Activated CD4-positive, alpha-beta T cell treated with anti-CD3 and anti-CD28 coated beads, Interleukin-2, Interleukin-4, amounts not matched to agents 100 ng/mL and 50 ng/mL, durations not matched to agents 16 hours and 8 hours (primary cell): ENCODE results near the gene CREBRF.
A peak's percentile ranks its signal among the peaks of the same experiment; 100 is the strongest.
"Not testable (repeated sequence)": the region's sequence is repeated elsewhere in the genome, so short reads cannot be mapped to it uniquely, and the experiment has no call there.

ENCODE experiments used
- DNase-seq: peaks from one replicate; pipeline ENCODE4 v3.0.0-alpha.2; 2020; ENCODE audit warnings: low spot score

CREBRF gene

GRCh38 chr5:173055983-173056782 is at the start of gene CREBRF:
Gene CREBRF (plus strand): TSS chr5:173056352. CDS start chr5:173080776, 24,424 bp downstream.
- DNase-seq = peak; percentile 98

GRCh38 chr5:173010021-173010420 is 46.1 kb upstream of the CREBRF start:
- DNase-seq = no peak

DNA sequence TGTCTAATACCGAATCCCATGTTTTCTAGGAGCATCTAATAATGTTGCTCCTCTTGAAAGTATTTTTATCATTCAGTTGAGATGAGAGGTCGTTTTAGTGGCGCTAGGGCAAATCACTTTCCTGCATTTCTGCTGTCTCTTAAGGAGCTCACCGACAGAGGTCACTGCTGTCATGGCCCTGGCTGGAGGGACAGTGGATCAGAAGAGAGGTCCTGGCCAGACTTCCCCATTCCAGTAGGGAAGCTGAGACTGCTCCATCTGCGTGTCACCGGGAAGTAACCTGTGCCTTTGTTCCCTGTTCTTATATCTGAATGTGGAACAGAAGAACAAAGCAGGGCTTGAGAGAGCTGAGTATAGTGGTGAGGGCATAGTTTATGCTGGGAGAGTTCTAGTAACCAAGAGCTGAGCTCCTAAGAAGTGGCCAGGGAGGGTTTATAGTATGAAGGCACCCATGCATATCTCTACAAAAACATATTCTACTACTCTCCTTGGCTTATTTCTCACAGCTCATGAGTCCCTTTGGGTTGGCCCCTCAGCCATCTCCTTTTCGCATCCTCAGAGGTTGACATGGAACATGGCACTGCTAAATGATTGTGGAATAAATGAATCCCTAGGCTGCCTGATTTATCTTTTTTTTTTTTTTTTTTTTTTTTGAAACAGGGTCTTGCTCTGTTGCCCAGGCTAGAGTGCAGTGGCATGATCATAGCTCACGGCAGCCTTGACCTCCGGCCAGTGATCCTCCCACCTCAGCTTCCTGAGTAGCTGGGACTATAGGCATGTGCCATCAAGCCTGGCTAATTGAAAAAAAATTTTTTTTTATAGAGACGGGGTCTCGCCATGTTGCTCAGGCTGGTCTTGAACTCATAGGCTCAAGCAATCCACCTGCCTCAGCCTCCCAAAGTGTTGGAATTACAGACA is 45.3 kb upstream of the CREBRF start:
- no peak for DNase-seq

- no peak for DNase-seq
Observed at GRCh38 chr5:173011566-173011965, 44.6 kb upstream of the CREBRF start.

- no peak for DNase-seq
Observed at GRCh38 chr5:173012882-173013281, 43.3 kb upstream of the CREBRF start.

DNA sequence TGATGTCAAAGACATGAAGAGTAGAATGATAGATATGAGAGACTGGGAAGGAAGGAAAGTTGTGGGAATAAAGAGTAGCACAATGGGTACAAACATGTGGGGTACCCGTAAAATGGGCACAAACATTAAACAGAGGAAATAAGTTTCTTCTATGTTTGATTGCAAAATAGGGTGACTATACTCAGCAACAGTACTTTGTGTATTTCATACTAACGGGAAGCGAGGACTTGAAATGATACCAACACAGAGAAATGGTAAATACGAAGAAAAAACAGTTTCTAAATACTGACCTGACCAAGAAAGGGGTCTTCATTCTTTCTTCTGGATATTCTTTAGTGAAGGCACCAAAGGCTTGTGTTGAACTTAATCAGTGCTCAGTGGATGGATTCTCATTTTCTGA is 41.5 kb upstream of the CREBRF start:
- DNase-seq = no peak

- no peak for DNase-seq
Observed at GRCh38 chr5:173015192-173015591, 41.0 kb upstream of the CREBRF start.

DNA sequence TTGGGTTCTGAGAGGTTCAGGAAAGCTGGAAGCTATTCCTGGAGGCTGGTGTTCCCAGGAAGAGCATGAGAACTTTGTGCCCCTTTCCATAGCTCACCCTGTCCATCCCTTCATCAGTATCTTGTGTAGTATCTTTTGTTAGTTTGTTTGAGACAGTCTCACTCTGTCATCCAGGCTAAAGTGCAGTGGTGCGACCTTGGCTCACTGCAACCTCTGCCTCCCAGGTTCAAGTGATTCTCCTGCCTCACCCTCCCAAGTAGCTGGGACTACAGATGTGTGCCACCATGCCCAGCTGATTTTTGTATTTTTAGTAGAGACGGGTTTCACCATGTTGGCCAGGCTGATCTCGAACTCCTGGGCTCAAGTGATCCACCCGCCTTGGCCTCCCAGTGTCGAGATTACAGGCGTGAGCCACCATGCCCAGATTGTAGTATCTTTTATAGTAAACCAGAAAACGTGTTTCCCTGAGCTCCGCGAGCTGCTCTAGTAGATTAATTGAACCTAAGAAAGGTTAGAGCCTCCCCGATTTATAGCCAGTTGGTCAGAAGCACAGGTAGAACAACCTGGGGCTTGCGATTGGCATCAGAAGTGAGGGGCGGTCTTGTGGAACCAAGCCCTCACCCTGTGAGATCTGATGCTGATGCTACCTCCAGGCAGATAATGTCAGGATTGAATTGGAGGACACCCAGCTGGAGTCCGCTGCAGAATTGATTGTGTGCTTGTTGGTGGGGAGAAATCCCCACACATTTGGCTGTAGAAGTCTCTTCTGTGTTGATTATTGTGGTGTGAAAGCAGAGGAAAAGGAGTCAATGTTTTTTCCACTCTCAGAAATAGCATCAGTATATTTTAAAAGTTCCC is 40.3 kb upstream of the CREBRF start:
- DNase-seq = no peak

GRCh38 chr5:173016598-173017046 is 39.5 kb upstream of the CREBRF start:
- DNase-seq = no peak

- DNase-seq = not testable (repeated sequence)
Observed at GRCh38 chr5:173017087-173017486, 39.1 kb upstream of the CREBRF start.

- no peak for DNase-seq
Observed at GRCh38 chr5:173018358-173018757, 37.8 kb upstream of the CREBRF start.

GRCh38 chr5:173020154-173020581 is 36.0 kb upstream of the CREBRF start:
- no peak for DNase-seq

DNA sequence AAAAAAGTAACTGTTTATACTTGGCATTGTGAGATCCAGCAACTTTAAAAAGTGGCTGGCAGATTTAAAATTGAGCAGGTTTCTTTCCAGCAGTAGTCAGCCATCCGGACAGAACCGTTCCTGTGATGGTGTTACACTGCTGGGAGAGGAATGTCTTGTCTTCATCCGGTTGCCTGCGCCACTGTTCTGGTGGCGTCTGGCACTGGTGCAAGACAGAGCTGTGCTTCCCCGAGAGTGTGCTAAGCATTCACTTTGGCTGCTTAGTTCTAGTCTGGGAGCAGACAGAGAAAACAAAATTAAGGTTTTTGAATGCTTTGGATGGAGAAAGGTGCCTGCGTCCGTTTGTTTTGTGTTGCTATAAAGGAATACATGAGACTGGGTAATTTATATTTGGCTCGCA is 35.5 kb upstream of the CREBRF start:
- DNase-seq = no peak

- no peak for DNase-seq
Observed at GRCh38 chr5:173025651-173026050, 30.5 kb upstream of the CREBRF start.

DNA sequence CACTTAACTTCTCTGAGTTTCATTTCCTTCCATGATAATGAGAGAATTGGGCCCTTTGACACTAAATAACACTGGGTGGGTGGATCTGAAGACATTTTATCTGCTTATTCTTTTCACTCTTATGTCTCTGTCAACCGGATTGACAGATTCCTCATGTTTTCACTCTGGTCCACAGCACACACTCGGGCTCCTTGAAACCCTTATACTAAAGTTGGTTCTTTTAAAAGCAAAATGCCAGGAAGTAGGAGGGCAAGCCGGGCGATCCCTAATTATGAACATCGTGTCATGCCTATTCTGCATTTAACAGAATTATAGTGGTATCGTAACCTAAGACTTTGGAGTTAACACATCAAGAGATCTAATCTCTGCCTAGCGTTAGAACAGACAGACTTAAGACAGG is 28.2 kb upstream of the CREBRF start:
- no peak for DNase-seq

- DNase-seq = no peak
Observed at GRCh38 chr5:173028811-173029327, 27.3 kb upstream of the CREBRF start.

DNA sequence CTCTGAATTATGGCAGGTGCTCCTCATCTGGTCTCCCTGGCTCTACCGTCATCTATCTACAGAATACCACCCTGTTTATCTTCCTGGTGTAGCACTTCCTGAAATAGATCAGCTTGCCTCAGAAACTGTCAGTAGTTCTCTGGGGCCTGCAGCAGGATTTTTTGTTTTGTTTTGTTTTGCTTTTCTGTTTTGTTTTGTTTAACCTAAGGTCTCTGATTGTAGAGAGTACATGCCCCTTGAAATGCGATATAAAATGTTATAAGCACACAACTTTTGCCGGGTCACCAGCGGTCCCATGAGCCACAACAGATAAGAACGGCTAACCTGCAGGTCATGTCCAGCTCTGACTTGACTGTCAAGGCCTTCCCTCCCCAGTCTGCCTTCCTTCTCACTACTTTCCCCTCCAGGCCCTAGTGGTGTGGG is 26.6 kb upstream of the CREBRF start:
- DNase-seq = no peak

GRCh38 chr5:173032096-173032495 is 24.1 kb upstream of the CREBRF start:
- DNase-seq = not testable (repeated sequence)

- no peak for DNase-seq
Observed at GRCh38 chr5:173032730-173033129, 23.4 kb upstream of the CREBRF start.

DNA sequence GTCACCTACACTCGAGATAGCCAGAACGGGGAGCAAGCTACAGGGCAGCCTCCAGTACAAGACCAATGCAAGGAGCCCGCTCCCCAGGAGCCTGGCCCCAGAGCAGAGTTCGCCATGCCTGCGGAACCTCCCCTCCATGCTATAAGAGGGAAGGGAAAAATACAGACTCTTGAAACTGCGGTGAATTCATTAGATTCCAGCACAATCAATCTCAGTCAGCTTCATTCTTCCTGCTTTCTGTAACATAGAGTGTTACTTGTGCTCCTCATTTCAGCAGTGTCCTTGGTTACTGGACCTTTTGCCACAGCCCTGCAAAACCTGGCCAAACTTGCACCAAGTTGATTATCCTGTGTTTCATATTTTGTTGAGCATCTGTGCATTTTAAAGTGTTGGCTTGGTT is 22.2 kb upstream of the CREBRF start:
- DNase-seq = no peak

GRCh38 chr5:173035904-173036707 is 20.0 kb upstream of the CREBRF start:
- peak; percentile 49 for DNase-seq
